SU-DHL-6 (cell line): ENCODE results near the gene RASL11B.

ENCODE experiments used
- H2AFZ ChIP-seq: fragments of 200-600 bp; sonication (generic); 2 replicates; pipeline ENCODE4 v1.6.1; 2014; ENCODE audit warnings: low read depth, mild to moderate bottlenecking, moderate library complexity, mixed read lengths, antibody characterized with exemption, low read length; ENCODE audit not compliant: severe bottlenecking
- H3F3A ChIP-seq: fragments of 200-600 bp; shearing (Covaris generic); 2 replicates; pipeline ENCODE4 v1.6.0; 2016; ENCODE audit warnings: antibody characterized with exemption, mild to moderate bottlenecking; ENCODE audit not compliant: insufficient read depth
- H3K27ac ChIP-seq: fragments of 200-600 bp; sonication (generic); 2 replicates; pipeline ENCODE4 v1.5.1; 2016; ENCODE audit warnings: low read depth, mild to moderate bottlenecking, low read length, moderate library complexity, mixed read lengths
- H3K27me3 ChIP-seq: fragments of 200-600 bp; sonication (generic), shearing (Covaris generic); 2 replicates; pipeline ENCODE4 v1.6.0; 2014; ENCODE audit warnings: mild to moderate bottlenecking, low read length
- H3K36me3 ChIP-seq: fragments of 200-600 bp; sonication (generic); 2 replicates; pipeline ENCODE4 v1.6.1; 2014; ENCODE audit warnings: mild to moderate bottlenecking, low read length, mixed read lengths
- H3K4me2 ChIP-seq: fragments of 300-600, 200-600 bp; shearing (Covaris generic), sonication (generic); 2 replicates; pipeline ENCODE4 v1.6.0; 2014; ENCODE audit warnings: low read length, low read depth, mild to moderate bottlenecking; ENCODE audit not compliant: poor library complexity, severe bottlenecking
- H3K4me3 ChIP-seq: fragments of 200-600 bp; sonication (generic); 2 replicates; pipeline ENCODE4 v1.5.1; 2014; ENCODE audit warnings: antibody characterized with exemption, low read length, mild to moderate bottlenecking, mixed read lengths; ENCODE audit not compliant: insufficient read depth, poor library complexity, severe bottlenecking
- H3K79me2 ChIP-seq: fragments of 200-600 bp; sonication (generic); 2 replicates; pipeline ENCODE4 v1.6.1; 2014; ENCODE audit warnings: mild to moderate bottlenecking, low read length, moderate library complexity; ENCODE audit not compliant: insufficient read depth
- H3K9ac ChIP-seq: fragments of 200-600 bp; sonication (generic); 2 replicates; pipeline ENCODE4 v1.7.0; 2014; ENCODE audit warnings: mild to moderate bottlenecking, low read length
- H3K9me2 ChIP-seq: fragments of 200-600 bp; sonication (generic); replicated peaks from 2 replicates; pipeline ENCODE4 v1.6.1; 2014; ENCODE audit warnings: low read length; ENCODE audit not compliant: insufficient read depth
- H3K9me3 ChIP-seq: fragments of 200-600 bp; sonication (generic); 2 replicates; pipeline ENCODE4 v1.6.1; 2014; ENCODE audit warnings: low read length, mixed read lengths; ENCODE audit not compliant: insufficient read depth
- H4K20me1 ChIP-seq: fragments of 200-600 bp; sonication (generic); 2 replicates; pipeline ENCODE4 v1.6.1; 2014; ENCODE audit warnings: low read depth, mild to moderate bottlenecking, antibody characterized with exemption, low read length, moderate library complexity, mixed read lengths
- CTCF ChIP-seq: fragments of 200-600 bp; sonication (generic); IDR thresholded peaks from one replicate; pipeline ENCODE4 v1.5.1; 2017; ENCODE audit warnings: antibody characterized with exemption, mild to moderate bottlenecking, low read length, moderate library complexity; ENCODE audit not compliant: insufficient read depth, poor library complexity, severe bottlenecking
- EZH2phosphoT487 ChIP-seq: fragments of 200-600 bp; sonication (generic), shearing (Covaris generic); conservative IDR thresholded peaks from 2 replicates; pipeline ENCODE4 v1.6.1; 2018; ENCODE audit warnings: mild to moderate bottlenecking, antibody characterized with exemption, low read length, moderate library complexity, mixed read lengths

The RASL11B gene

GRCh38 chr4:52846502-52846901, 15.6 kb upstream of the RASL11B start:
- no peaks in the 10 kb centered on the region for H3K9me3 ChIP-seq
- no peak overlapping the region for H2AFZ ChIP-seq
- TF ChIP-seq CTCF: no peak
- TF ChIP-seq EZH2phosphoT487: no peak
- no peaks in the 10 kb centered on the region for H3F3A ChIP-seq
- H3K36me3 ChIP-seq: no peaks in the 10 kb centered on the region
- no peaks in the 10 kb centered on the region for H3K9me2 ChIP-seq
- no peak overlapping the region for H3K4me2 ChIP-seq
- no peaks in the 10 kb centered on the region for H4K20me1 ChIP-seq
- no peak overlapping the region for H3K9ac ChIP-seq
- no peak overlapping the region for H3K4me3 ChIP-seq
- H3K79me2 ChIP-seq: no peaks in the 10 kb centered on the region
- H3K27me3 ChIP-seq: no peaks in the 10 kb centered on the region
- H3K27ac ChIP-seq: no peak overlapping the region

GRCh38 chr4:52848254-52848653, 13.9 kb upstream of the RASL11B start:
- Histone ChIP-seq H3K9me2 (no peaks in the 10 kb centered on the region), H3K27ac (no peak overlapping the region), H3K4me2 (no peak overlapping the region), H2AFZ (no peak overlapping the region), H3F3A (no peaks in the 10 kb centered on the region), H3K9me3 (no peaks in the 10 kb centered on the region), H3K9ac (no peak overlapping the region), H3K27me3 (no peaks in the 10 kb centered on the region), H4K20me1 (no peaks in the 10 kb centered on the region), H3K36me3 (no peaks in the 10 kb centered on the region), H3K79me2 (no peaks in the 10 kb centered on the region), H3K4me3 (no peak overlapping the region)
- TF ChIP-seq EZH2phosphoT487 (no peak), CTCF (no peak)

GRCh38 chr4:52850406-52851124, 11.6 kb upstream of the RASL11B start:
- Histone ChIP-seq H3K27me3 (no peaks in the 10 kb centered on the region), H3K4me2 (no peak overlapping the region), H3F3A (no peaks in the 10 kb centered on the region), H2AFZ (no peak overlapping the region), H3K9me3 (no peaks in the 10 kb centered on the region), H3K9ac (no peak overlapping the region), H3K4me3 (no peak overlapping the region), H3K79me2 (no peaks in the 10 kb centered on the region), H3K27ac (no peak overlapping the region), H4K20me1 (no peaks in the 10 kb centered on the region), H3K36me3 (no peaks in the 10 kb centered on the region), H3K9me2 (no peaks in the 10 kb centered on the region)
- TF ChIP-seq CTCF (no peak), EZH2phosphoT487 (no peak)
